ENCODE data around the gene CALCOCO1. TPM values are rescaled to one million over a fixed set of nuclear protein-coding genes. Genes with fewer than 3 reads are reported as not detected.

The CALCOCO1 gene
- total RNA-seq, 5 donors from 2014 or later (not counting 1 experiment from before 2014, with no cell fraction given): 118 to 162 (median 153) TPM

- Histone ChIP-seq H3K9me3 (no peaks in the 10 kb centered on the region), H3K36me3 (ENCODE audit: control insufficient read depth in 2 of 2, extremely low read depth in 1 of 2, insufficient read depth in 1 of 2, low read length in 1 of 2) (no peaks in the 10 kb centered on the region), H3K4me3 (ENCODE audit: control insufficient read depth in 1 of 2, extremely low read depth in 1 of 2, low read length in 1 of 2) (no peak overlapping the region), H3K27ac (ENCODE audit: low read length) (no peak overlapping the region), H3K27me3 (replicated peaks in 1 of 2; ENCODE audit: control insufficient read depth in 2 of 2, extremely low read depth in 1 of 2, insufficient read depth in 2 of 2, low read length in 1 of 2) (peaks cover 37 to 73% of the 10 kb centered on the region in 2 experiments), H3K4me1 (ENCODE audit: control insufficient read depth in 1 of 2, extremely low read depth in 1 of 2, insufficient read depth in 2 of 2, low read length in 2 of 2) (peaks cover 6 to 29% of the 10 kb centered on the region in 2 experiments)
- H3K4me3 Mint-ChIP-seq: peak overlapping the region in 1 of 3 donors; percentile 82
- H3K4me1 Mint-ChIP-seq: peaks cover 28 to 39% (median 28%) of the 10 kb centered on the region in 3 donors
- H3K36me3 Mint-ChIP-seq: no peaks in the 10 kb centered on the region
- no peaks in the 10 kb centered on the region for H3K9me3 Mint-ChIP-seq
- ChIA-PET POLR2A (interaction anchor here in 1 of 2 donors (0.7 kb wide), 1 partner anchor 12 kb away, joined by 3 read pairs; no protein-coding TSS in a partner anchor), CTCF (interaction anchor here in 1 of 2 donors (1.1 kb wide), 1 partner anchor 50 kb away, joined by 3 read pairs; no protein-coding TSS in a partner anchor)
- no peak for DNase-seq
- no peak overlapping the region for H3K27ac Mint-ChIP-seq
- H3K27me3 Mint-ChIP-seq: peaks cover 79 to 84% of the 10 kb centered on the region in 2 donors
- no peak for ATAC-seq (replicated peaks in 1 of 4)
- 13% methylated on average over 5 of the region's 24 CpGs for WGBS (ENCODE audit: insufficient coverage)
These were observed 30.5 kb downstream of the CALCOCO1 start for GRCh38 chr12:53696655-53697331.

GRCh38 chr12:53696285-53696654 lies 31.0 kb downstream of the CALCOCO1 start:
- peak overlapping the region in 1 of 2 donors; percentile 17 for H3K27ac Mint-ChIP-seq

GRCh38 chr12:53695152-53696145 lies 31.8 kb downstream of the CALCOCO1 start:
- WGBS (ENCODE audit: insufficient coverage): 2% methylated on average over 52 of the region's 57 CpGs
- Mint-ChIP-seq H3K27ac (peak overlapping the region in 1 of 2 donors; percentile 49), H3K27me3 (peaks cover 76 to 77% of the 10 kb centered on the region in 2 donors), H3K4me3 (peak overlapping the region; percentile 64 to 82 (median 69)), H3K36me3 (no peaks in the 10 kb centered on the region), H3K9me3 (no peaks in the 10 kb centered on the region), H3K4me1 (peaks cover 28 to 36% (median 28%) of the 10 kb centered on the region in 3 donors)
- POLR2A ChIA-PET: no interaction called here
- no peaks in the 10 kb centered on the region for H3K36me3 ChIP-seq (ENCODE audit: control insufficient read depth in 2 of 2, extremely low read depth in 1 of 2, insufficient read depth in 1 of 2, low read length in 1 of 2)
- CTCF ChIA-PET: interaction anchor here in 1 of 2 donors (0.6 to 1.4 kb wide), 2 partner anchors 28 to 48 kb away, joined by 3 read pairs; no protein-coding TSS in a partner anchor
- peaks cover 31 to 76% of the 10 kb centered on the region in 2 experiments for H3K27me3 ChIP-seq (replicated peaks in 1 of 2; ENCODE audit: control insufficient read depth in 2 of 2, extremely low read depth in 1 of 2, insufficient read depth in 2 of 2, low read length in 1 of 2)
- peaks cover 6 to 29% of the 10 kb centered on the region in 2 experiments for H3K4me1 ChIP-seq (ENCODE audit: control insufficient read depth in 1 of 2, extremely low read depth in 1 of 2, insufficient read depth in 2 of 2, low read length in 2 of 2)
- DNase-seq: peak in 7 of 35 experiments; percentile 9 to 40 (median 24)
- H3K4me3 ChIP-seq (ENCODE audit: control insufficient read depth in 1 of 2, extremely low read depth in 1 of 2, low read length in 1 of 2): peak overlapping the region; percentile 9 to 38
- ATAC-seq (replicated peaks in 1 of 4): peak; percentile 50 to 69 (median 66)
- no peak overlapping the region for H3K27ac ChIP-seq (ENCODE audit: low read length)
- H3K9me3 ChIP-seq: no peaks in the 10 kb centered on the region

More at GRCh38 chr12:53696285-53696654, 31.0 kb downstream of the CALCOCO1 start:
- Mint-ChIP-seq H3K27me3 (peaks cover 76 to 85% of the 10 kb centered on the region in 2 donors), H3K9me3 (no peaks in the 10 kb centered on the region), H3K36me3 (no peaks in the 10 kb centered on the region), H3K4me3 (peak overlapping the region in 1 of 3 donors; percentile 82), H3K4me1 (peaks cover 28 to 36% (median 28%) of the 10 kb centered on the region in 3 donors)
- peak in 1 of 4 experiments; percentile 37 for ATAC-seq (replicated peaks in 1 of 4)
- H3K27ac ChIP-seq (ENCODE audit: low read length): no peak overlapping the region
- ChIA-PET CTCF (no interaction called here), POLR2A (interaction anchor here in 1 of 2 donors (0.7 kb wide), 1 partner anchor 13 kb away, joined by 3 read pairs; no protein-coding TSS in a partner anchor)
- H3K36me3 ChIP-seq (ENCODE audit: control insufficient read depth in 2 of 2, extremely low read depth in 1 of 2, insufficient read depth in 1 of 2, low read length in 1 of 2): no peaks in the 10 kb centered on the region
- H3K27me3 ChIP-seq (replicated peaks in 1 of 2; ENCODE audit: control insufficient read depth in 2 of 2, extremely low read depth in 1 of 2, insufficient read depth in 2 of 2, low read length in 1 of 2): peaks cover 33 to 71% of the 10 kb centered on the region in 2 experiments
- DNase-seq: no peak
- 4% methylated on average over 10 of the region's 11 CpGs for WGBS (ENCODE audit: insufficient coverage)
- H3K4me3 ChIP-seq (ENCODE audit: control insufficient read depth in 1 of 2, extremely low read depth in 1 of 2, low read length in 1 of 2): no peak overlapping the region
- H3K4me1 ChIP-seq (ENCODE audit: control insufficient read depth in 1 of 2, extremely low read depth in 1 of 2, insufficient read depth in 2 of 2, low read length in 2 of 2): peaks cover 6 to 29% of the 10 kb centered on the region in 2 experiments
- no peaks in the 10 kb centered on the region for H3K9me3 ChIP-seq

- 19% methylated on average over 14 of the region's 16 CpGs for WGBS (ENCODE audit: insufficient coverage)
- H3K27ac Mint-ChIP-seq: peak overlapping the region in 1 of 2 donors; percentile 49
- peaks cover 30 to 76% of the 10 kb centered on the region in 2 experiments for H3K27me3 ChIP-seq (replicated peaks in 1 of 2; ENCODE audit: control insufficient read depth in 2 of 2, extremely low read depth in 1 of 2, insufficient read depth in 2 of 2, low read length in 1 of 2)
These were observed 32.5 kb downstream of the CALCOCO1 start for GRCh38 chr12:53694756-53695151.

GRCh38 chr12:53688134-53688533 lies 39.1 kb downstream of the CALCOCO1 start:
- CTCF ChIA-PET: no interaction called here
- peaks cover 12 to 22% of the 10 kb centered on the region in 2 experiments for H3K27me3 ChIP-seq (replicated peaks in 1 of 2; ENCODE audit: control insufficient read depth in 2 of 2, extremely low read depth in 1 of 2, insufficient read depth in 2 of 2, low read length in 1 of 2)
- H3K27me3 Mint-ChIP-seq: peaks cover 15 to 18% of the 10 kb centered on the region in 2 donors
- no CpG with 5 or more reads among the region's 4 CpGs for WGBS (ENCODE audit: insufficient coverage)
- H3K4me3 ChIP-seq (ENCODE audit: control insufficient read depth in 1 of 2, extremely low read depth in 1 of 2, low read length in 1 of 2): no peak overlapping the region
- no peaks in the 10 kb centered on the region for H3K4me1 Mint-ChIP-seq
- H3K9me3 ChIP-seq: no peaks in the 10 kb centered on the region
- no peak for DNase-seq
- no peak overlapping the region for H3K27ac Mint-ChIP-seq
- H3K27ac ChIP-seq (ENCODE audit: low read length): no peak overlapping the region
- H3K9me3 Mint-ChIP-seq: no peaks in the 10 kb centered on the region
- H3K36me3 Mint-ChIP-seq: no peaks in the 10 kb centered on the region
- H3K36me3 ChIP-seq (ENCODE audit: control insufficient read depth in 2 of 2, extremely low read depth in 1 of 2, insufficient read depth in 1 of 2, low read length in 1 of 2): no peaks in the 10 kb centered on the region
- H3K4me1 ChIP-seq (ENCODE audit: control insufficient read depth in 1 of 2, extremely low read depth in 1 of 2, insufficient read depth in 2 of 2, low read length in 2 of 2): no peaks in the 10 kb centered on the region
- ATAC-seq (replicated peaks in 1 of 4): no peak
- POLR2A ChIA-PET: interaction anchor here in 1 of 2 donors (0.6 kb wide), 1 partner anchor 70 kb away, joined by 6 read pairs; no protein-coding TSS in a partner anchor
- no peak overlapping the region for H3K4me3 Mint-ChIP-seq

More at GRCh38 chr12:53694756-53695151, 32.5 kb downstream of the CALCOCO1 start:
- peaks cover 6 to 29% of the 10 kb centered on the region in 2 experiments for H3K4me1 ChIP-seq (ENCODE audit: control insufficient read depth in 1 of 2, extremely low read depth in 1 of 2, insufficient read depth in 2 of 2, low read length in 2 of 2)
- H3K27me3 Mint-ChIP-seq: peaks cover 70% of the 10 kb centered on the region in 2 donors
- H3K9me3 ChIP-seq: no peaks in the 10 kb centered on the region
- DNase-seq: no peak
- H3K36me3 Mint-ChIP-seq: no peaks in the 10 kb centered on the region
- CTCF ChIA-PET: interaction anchor here in 1 of 2 donors (0.6 to 1.4 kb wide), 2 partner anchors 27 to 49 kb away, joined by 3 read pairs; no protein-coding TSS in a partner anchor
- peaks cover 28 to 36% (median 28%) of the 10 kb centered on the region in 3 donors for H3K4me1 Mint-ChIP-seq
- peak overlapping the region; percentile 63 to 82 (median 69) for H3K4me3 Mint-ChIP-seq
- H3K9me3 Mint-ChIP-seq: no peaks in the 10 kb centered on the region
- POLR2A ChIA-PET: no interaction called here
- no peaks in the 10 kb centered on the region for H3K36me3 ChIP-seq (ENCODE audit: control insufficient read depth in 2 of 2, extremely low read depth in 1 of 2, insufficient read depth in 1 of 2, low read length in 1 of 2)
- no peak overlapping the region for H3K27ac ChIP-seq (ENCODE audit: low read length)
- H3K4me3 ChIP-seq (ENCODE audit: control insufficient read depth in 1 of 2, extremely low read depth in 1 of 2, low read length in 1 of 2): peak overlapping the region; percentile 9 to 15
- ATAC-seq (replicated peaks in 1 of 4): no peak
